ENCODE data around the gene FUT3. TPM values are rescaled to one million over a fixed set of nuclear protein-coding genes. Genes with fewer than 3 reads are reported as not detected.

Gene FUT3
- total RNA-seq, 1 donor from 2014 or later: 1.4 TPM

DNA sequence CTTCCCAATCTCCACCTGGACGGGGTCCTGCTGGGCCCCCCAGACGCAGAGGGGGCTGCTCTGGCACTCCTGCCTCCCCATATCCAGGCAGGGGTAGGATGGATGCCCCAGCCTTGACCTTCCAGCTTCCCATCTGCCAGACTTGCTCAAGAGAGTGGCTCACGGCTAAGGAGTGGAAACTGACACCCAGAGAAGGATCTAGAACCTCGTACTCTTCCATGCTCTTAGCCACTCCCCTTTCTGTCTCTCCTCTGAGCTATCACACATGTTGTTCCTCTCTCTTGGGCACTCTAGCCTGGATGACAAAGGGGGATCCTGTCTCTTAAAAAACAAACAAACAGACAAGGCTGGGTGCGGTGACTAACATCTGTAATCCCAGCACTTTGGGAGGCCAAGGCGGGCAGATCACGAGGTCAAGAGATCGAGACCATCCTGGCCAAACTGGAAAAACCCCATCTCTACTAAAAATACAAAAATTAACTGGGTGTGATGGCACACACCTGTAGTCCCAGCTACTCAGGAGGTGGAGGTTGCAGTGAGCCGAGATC, 31.2 kb upstream of the FUT3 start:
- no peaks in the 10 kb centered on the region for H3K27me3 Mint-ChIP-seq (ENCODE audit: unreplicated experiment)
- no peaks in the 10 kb centered on the region for H3K36me3 Mint-ChIP-seq (ENCODE audit: low read depth, unreplicated experiment)
- H3K4me1 Mint-ChIP-seq (ENCODE audit: unreplicated experiment): peaks cover 2% of the 10 kb centered on the region
- H3K9me3 Mint-ChIP-seq (ENCODE audit: unreplicated experiment): no peaks in the 10 kb centered on the region
- TF ChIP-seq, protein P1, sequence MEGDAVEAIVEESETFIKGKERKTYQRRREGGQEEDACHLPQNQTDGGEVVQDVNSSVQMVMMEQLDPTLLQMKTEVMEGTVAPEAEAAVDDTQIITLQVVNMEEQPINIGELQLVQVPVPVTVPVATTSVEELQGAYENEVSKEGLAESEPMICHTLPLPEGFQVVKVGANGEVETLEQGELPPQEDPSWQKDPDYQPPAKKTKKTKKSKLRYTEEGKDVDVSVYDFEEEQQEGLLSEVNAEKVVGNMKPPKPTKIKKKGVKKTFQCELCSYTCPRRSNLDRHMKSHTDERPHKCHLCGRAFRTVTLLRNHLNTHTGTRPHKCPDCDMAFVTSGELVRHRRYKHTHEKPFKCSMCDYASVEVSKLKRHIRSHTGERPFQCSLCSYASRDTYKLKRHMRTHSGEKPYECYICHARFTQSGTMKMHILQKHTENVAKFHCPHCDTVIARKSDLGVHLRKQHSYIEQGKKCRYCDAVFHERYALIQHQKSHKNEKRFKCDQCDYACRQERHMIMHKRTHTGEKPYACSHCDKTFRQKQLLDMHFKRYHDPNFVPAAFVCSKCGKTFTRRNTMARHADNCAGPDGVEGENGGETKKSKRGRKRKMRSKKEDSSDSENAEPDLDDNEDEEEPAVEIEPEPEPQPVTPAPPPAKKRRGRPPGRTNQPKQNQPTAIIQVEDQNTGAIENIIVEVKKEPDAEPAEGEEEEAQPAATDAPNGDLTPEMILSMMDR (IDR thresholded peaks at IDR 0.05; ENCODE audit: unreplicated experiment): no peak
- H3K4me3 Mint-ChIP-seq (ENCODE audit: unreplicated experiment): no peak overlapping the region
- no peak overlapping the region for H3K27ac Mint-ChIP-seq (ENCODE audit: unreplicated experiment)
- DNase-seq (ENCODE audit: low spot score): no peak

DNA sequence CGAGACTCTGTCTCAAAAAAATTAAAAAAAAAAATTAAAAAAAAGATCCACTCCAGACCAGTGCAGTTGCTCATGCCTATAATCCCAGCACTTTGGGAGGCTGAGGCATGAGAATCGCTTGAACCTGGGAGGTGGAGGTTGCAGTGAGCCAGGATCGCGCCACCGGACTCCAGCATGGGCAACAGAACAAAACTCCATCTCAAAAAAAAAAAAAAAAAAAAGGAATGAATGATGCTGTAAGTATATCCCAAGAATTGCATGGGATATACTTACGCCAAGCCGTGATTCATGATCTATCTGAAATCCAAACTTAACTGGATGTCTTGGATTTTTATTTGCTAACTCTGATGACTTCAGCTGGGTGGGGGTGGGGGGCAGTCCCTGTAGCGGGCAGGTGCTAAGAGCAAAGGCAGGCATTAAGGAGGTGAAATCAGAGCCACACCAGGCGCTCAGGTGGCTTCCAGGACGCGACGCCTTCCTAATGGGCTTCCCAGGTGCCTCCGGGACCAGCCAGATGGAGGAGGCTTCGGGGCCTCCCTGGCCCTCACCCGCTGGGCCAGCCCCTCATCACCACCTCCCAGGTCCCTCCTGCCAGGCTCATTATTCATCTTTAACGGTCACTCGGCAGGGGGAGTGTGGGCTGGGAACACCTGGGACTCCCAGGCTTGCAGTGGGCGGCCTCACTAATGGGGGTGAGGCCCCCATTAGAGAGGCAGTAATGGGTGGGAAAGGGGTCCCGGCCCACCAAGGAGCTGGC, 30.5 kb upstream of the FUT3 start:
- no peaks in the 10 kb centered on the region for H3K27me3 Mint-ChIP-seq (ENCODE audit: unreplicated experiment)
- no peak for DNase-seq (ENCODE audit: low spot score)
- H3K4me3 Mint-ChIP-seq (ENCODE audit: unreplicated experiment): no peak overlapping the region

DNA sequence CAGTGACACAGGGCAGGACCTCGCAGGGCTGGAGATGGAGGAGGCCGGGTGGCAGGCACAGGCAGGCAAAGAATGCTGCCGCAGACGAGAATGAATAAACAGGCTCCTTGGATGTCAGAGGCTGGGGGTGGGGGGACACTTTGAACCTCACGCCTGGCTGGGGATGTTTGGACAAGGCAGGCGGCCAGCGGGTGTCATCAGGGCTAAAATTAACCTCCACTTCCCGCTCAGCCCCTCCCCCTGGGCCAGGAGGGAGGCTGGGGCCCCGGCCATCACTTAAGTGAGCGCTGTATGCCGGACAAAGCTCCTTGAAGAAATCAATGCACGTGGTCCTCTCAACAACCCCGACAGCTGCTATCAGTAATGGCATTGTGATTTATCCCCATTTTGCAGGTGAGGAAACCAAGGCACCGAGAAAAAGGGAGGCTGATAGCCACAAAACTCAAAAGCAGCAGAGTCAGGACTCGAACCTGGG, 29.4 kb upstream of the FUT3 start:
- Mint-ChIP-seq H3K27ac (ENCODE audit: unreplicated experiment) (no peak overlapping the region), H3K36me3 (ENCODE audit: low read depth, unreplicated experiment) (no peaks in the 10 kb centered on the region), H3K4me3 (ENCODE audit: unreplicated experiment) (no peak overlapping the region), H3K4me1 (ENCODE audit: unreplicated experiment) (peaks cover 2% of the 10 kb centered on the region), H3K9me3 (ENCODE audit: unreplicated experiment) (no peaks in the 10 kb centered on the region), H3K27me3 (ENCODE audit: unreplicated experiment) (no peaks in the 10 kb centered on the region)
- TF ChIP-seq, protein P1 (IDR thresholded peaks at IDR 0.05; ENCODE audit: unreplicated experiment): no peak
- no peak for DNase-seq (ENCODE audit: low spot score)

More for the DNA sequence above, 30.5 kb upstream of the FUT3 start:
- H3K9me3 Mint-ChIP-seq (ENCODE audit: unreplicated experiment): no peaks in the 10 kb centered on the region
- TF ChIP-seq, protein P1 (IDR thresholded peaks at IDR 0.05; ENCODE audit: unreplicated experiment): no peak
- H3K36me3 Mint-ChIP-seq (ENCODE audit: low read depth, unreplicated experiment): no peaks in the 10 kb centered on the region
- no peak overlapping the region for H3K27ac Mint-ChIP-seq (ENCODE audit: unreplicated experiment)
- peaks cover 2% of the 10 kb centered on the region for H3K4me1 Mint-ChIP-seq (ENCODE audit: unreplicated experiment)

DNA sequence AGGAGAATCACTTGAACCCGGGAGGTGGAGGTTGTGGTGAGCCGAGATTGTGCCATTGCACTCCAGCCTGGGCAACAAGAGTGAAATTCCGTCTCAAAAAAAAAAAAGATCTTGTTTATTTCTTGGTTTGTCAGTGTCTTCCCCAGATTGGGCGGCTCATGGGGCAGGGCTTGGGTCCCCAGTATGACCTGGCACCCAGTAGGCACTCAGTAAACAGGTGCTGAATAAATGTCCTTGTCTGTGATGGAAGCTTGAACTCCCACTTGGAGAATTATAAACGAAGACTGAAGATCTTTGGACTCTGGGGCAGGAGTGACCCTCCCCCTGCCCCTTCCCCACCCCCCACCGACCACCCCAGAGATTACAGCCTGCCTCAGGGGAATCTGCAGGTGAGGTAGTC, 28.9 kb upstream of the FUT3 start:
- Mint-ChIP-seq H3K4me3 (ENCODE audit: unreplicated experiment) (no peak overlapping the region), H3K4me1 (ENCODE audit: unreplicated experiment) (peaks cover 2% of the 10 kb centered on the region), H3K27me3 (ENCODE audit: unreplicated experiment) (no peaks in the 10 kb centered on the region), H3K9me3 (ENCODE audit: unreplicated experiment) (no peaks in the 10 kb centered on the region), H3K27ac (ENCODE audit: unreplicated experiment) (no peak overlapping the region), H3K36me3 (ENCODE audit: low read depth, unreplicated experiment) (no peaks in the 10 kb centered on the region)
- TF ChIP-seq, protein P1 (IDR thresholded peaks at IDR 0.05; ENCODE audit: unreplicated experiment): no peak
- DNase-seq (ENCODE audit: low spot score): no peak

DNA sequence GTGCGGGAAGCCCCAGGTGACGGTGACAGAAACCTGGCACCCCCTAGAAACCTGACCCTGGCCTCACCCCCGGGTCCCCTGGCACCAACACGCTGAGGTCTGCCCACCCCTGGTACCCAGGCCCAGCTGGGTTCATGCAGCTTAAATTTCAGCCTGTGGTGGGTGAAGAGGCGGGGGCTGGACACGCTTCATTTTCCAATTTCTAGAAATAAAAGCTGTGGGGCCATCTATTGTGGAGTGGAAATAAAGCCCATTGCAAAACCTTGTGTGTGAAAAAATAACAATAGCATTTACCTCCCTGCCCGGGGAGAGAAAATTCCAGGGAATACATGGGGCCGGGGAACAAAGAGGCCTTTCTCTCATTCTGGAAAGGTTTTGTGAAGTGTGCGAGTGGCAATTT, 26.6 kb upstream of the FUT3 start:
- Mint-ChIP-seq H3K27ac (ENCODE audit: unreplicated experiment) (no peak overlapping the region), H3K36me3 (ENCODE audit: low read depth, unreplicated experiment) (no peaks in the 10 kb centered on the region), H3K27me3 (ENCODE audit: unreplicated experiment) (no peaks in the 10 kb centered on the region), H3K4me1 (ENCODE audit: unreplicated experiment) (peaks cover 2% of the 10 kb centered on the region), H3K9me3 (ENCODE audit: unreplicated experiment) (no peaks in the 10 kb centered on the region), H3K4me3 (ENCODE audit: unreplicated experiment) (no peak overlapping the region)
- DNase-seq (ENCODE audit: low spot score): no peak
- TF ChIP-seq, protein P1 (IDR thresholded peaks at IDR 0.05; ENCODE audit: unreplicated experiment): no peak

Measured in endothelial cell (in vitro differentiated cells).